Fibroblast of skin of right quadriceps (primary cell): Measurements from ENCODE around the gene PTPN3.

Experiments
- DNase-seq: peaks from one replicate; pipeline ENCODE4 v3.0.0-alpha.2; 2013

The PTPN3 gene

GRCh38 chr9:109504689-109505088 is 6.6 kb upstream of the PTPN3 start:
- no peak for DNase-seq

DNA sequence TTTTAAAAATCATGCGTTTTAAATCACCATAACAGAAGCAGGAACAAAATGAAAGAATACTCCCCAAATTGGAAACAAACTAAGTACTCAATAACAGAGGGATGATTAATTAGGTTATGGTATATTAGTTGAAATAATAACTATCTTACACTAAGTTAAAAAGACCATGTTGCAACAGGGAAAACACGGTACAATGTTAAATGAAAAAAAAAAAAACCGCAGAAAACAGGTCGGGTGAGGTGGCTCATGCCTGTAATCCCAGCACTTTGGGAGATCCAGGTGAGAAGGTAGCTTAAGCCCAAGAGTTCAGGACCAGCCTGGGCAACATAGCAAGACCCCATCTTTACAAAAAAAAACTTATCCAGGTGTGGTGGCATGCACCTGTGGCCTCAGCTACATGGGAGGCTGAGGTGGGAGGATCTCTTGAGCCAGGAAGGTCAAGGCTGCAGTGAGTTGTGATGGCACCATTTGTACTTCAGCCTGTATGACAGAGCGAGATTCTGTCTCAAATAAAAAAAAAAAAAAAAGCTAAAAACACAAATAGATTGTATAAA is 2.4 kb upstream of the PTPN3 start:
- DNase-seq: no peak

DNA sequence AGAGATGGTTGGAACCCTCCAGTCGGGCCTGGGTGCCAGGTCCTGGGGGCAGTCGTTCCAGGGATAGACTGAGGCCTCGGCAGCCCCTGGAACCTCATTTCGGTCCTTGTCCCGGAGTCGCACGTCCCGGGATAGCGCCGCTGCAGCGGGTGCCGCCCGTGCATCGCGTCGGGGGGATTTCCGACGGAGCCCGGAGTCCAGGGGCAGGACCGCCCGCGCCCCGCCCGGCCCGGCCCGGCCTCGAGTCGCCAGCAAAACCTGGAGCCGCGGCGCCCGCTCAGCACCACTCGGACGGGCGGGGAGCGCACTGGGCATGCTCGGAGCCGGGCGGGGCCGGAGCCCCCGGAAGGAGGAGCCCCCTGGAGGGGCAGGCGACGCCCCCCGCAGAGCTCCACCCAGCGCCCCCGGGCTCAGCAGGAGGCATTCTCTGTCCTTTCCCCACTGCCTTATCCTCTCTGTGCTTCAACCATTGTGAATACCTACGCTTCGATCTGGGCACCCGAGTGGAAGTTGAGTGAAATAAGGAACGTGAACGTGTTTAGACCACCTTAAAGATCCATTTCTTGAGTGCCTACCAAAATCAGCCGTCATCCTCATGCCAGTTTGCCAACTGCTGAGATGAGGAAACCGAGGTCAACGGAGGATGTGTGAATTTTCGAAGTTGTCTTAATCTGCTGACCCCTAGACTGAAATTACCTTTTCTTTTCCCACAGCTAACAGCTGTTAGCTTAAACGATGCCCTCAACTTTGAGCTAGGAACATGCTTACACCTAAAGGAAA is 1.7 kb upstream of the PTPN3 start:
- no peak for DNase-seq

- no peak for DNase-seq
These were observed 1.1 kb upstream of the PTPN3 start for GRCh38 chr9:109499093-109499630.

GRCh38 chr9:109497226-109498153 is 617 bp downstream of the PTPN3 start:
- DNase-seq: no peak

DNA sequence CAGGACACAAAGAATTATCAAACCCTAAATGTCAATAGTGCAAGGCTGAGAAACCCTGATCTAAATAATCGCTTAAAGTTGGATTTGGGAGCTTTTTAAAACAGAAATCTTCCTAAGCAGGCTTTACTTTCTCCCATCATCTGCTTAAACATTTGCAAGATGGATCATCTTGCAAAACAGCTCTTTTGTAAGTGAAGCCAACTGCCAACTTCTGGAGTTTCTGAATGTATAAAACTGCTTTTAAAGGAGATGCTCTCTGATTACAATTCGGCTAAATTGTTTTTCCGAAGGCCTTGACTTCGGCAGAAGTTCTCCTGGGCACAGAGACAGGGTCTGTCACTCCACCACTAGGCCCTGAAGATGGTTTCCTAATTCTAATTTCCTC is 1.3 kb downstream of the PTPN3 start:
- DNase-seq: no peak

DNA sequence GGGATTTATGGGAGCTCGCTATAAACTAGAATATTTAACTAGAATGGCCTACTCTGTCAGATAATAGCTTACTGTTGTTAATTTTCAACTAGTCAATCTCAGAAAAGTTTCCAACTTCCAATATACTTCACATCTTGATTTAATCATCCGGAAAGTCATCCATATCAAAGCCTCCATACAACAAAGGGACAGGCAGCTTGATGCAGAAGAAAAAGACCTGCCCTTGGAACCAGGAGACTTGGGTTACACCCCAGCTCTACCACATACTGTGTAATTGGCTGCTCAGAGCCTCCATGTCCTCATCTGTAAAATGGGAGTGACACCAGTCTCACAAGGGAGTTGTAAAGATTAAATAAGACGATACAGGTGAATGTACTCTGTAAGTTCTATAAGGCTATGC is 1.9 kb downstream of the PTPN3 start:
- DNase-seq: no peak

DNA sequence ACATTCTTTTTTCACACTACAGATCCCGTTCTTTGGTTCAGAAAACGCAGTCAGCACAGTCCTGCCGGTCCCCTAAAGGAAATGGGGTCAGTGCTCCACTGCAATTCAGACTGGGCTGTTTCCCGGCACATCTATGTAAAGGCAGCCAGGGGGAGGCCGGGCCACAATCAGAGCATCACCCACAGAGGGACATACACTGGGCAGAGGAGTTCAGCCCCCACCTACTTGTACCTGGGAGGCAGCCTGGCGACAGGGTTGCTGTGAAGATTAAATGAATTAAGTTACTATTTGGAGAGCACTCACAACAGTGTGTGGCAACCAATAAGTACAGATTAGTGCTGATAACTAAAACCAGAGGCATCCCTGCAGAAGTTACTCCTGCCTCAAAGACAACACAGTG is 4.5 kb downstream of the PTPN3 start:
- DNase-seq: no peak

GRCh38 chr9:109491590-109491989 is 6.5 kb downstream of the PTPN3 start:
- no peak for DNase-seq

DNA sequence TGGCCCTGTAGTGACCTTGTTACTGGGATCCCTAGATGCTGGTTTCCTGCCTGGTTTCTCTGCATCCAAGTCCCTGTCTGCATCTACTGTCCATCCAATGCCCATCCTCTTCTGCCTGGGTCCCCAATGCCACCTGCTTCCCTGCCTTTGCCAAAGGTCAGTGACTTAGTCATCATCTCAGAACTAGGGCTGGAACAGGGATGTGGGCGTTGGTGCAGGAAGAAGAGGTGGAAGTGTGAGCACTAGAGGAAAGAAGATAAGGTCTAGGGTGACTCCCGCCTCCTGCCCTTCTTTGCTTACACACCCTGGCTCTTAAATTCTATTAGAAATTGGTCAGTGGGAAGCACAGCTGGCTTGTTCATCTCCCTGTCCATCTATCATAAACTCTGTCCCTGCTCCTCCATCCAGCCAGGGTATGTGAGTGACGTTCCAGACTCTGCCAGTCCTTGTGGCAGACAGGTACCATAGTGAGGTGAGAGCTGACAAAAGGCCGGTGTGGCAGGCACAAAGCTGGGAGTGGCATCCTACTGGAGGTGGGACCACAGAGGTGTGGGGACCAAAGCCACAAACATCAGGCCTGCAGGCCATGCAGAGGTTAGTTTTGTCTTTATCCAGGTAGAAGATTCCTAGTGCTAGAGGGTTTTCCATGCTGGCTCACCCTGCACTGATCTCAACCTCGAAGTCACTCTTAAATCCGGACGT is 9.2 kb downstream of the PTPN3 start:
- no peak for DNase-seq

DNA sequence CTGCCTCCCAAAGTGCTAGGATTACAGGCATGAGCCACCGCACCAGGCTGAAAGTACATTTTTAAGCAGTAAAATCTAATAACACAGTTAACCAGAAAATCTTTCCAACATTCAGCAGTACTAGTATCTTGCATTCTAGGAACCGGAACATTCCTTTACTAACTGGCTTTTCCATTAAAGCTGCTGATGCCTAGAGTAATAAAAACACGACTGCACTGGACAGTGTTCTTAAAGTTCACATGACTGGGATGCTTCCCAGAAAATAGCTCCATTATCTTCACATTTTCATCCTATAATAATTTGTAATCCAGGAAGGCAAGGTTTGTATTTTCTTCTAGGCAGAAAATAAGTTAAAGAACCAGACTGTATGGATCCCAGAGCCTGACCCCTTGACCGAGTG is 9.8 kb downstream of the PTPN3 start:
- no peak for DNase-seq

GRCh38 chr9:109487247-109487646 is 10.9 kb downstream of the PTPN3 start:
- no peak for DNase-seq

DNA sequence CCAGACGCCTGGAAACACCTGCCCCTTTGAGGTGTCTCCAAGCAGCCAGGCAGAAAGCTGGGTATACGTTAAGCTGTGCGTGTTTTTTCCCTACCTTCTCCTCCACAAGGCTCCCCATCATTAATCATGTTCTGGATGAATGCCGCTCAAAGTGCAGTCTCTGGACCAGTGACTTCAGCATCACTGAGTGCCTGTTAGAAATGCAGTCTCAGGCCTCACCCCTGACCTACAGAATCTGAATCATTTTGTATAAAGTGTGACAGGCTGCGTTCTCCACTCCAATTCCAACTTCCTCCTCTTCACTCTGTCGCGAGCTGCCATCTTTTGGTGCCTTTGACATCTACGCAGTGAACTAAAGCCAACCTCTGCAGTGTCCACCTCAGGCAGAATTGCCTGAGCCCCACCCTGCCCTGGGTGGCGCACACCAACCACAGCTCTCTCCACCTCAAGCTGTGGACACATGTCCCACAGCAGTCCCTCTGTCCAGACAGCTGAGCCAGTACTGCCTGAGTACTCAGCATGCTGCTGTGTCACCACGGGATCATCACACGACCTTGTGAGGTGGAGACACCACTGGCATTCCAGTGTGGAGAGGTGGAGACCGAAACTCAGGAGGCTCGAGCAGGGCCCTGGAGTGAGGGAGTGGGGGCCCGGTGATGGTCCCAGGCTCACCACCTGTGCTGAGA is 14.2 kb downstream of the PTPN3 start:
- no peak for DNase-seq

DNA sequence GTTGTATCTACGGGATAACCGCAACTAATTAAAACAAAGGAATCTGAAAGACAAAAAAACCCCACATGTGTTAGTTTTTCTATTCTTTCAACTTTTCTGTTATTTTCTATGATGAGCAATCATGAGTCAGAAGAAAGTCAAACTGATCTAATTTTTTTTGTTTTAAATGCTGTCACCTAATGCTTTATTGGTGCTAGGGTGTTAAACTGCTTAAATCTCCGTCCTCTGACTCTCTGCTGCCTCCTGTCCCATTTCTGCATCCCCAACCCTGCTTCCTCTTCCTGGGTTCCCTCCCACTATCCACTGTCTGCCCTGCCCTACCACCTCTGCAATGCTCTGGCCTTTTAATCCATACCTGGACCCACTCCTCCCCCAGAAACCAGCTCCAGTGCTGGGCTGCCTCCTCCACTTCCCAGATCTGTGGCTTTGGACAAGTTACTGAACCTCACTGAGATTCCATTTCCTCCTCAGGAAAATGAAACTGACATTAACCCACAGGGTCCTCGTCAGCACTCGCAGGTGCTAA is 15.7 kb downstream of the PTPN3 start:
- no peak for DNase-seq

DNA sequence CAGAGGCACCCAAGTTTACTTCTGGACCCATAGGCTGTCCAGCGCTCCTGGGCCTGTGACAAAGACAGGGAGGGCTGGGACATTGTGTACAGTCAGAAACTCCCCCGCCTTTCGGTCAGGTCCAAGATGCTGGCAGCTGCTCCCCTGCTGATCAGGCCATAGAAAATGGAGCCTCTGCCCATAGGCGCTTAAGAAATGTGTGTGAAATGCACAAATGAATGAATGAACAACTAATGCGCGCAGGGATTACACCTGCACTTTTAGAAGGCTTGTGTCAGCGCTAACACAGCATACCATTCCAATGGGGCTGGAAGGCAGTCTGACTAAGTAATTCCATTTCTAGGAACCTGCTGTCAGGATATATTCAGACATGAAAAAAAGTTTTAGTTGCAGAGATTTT is 16.3 kb downstream of the PTPN3 start:
- DNase-seq: no peak

DNA sequence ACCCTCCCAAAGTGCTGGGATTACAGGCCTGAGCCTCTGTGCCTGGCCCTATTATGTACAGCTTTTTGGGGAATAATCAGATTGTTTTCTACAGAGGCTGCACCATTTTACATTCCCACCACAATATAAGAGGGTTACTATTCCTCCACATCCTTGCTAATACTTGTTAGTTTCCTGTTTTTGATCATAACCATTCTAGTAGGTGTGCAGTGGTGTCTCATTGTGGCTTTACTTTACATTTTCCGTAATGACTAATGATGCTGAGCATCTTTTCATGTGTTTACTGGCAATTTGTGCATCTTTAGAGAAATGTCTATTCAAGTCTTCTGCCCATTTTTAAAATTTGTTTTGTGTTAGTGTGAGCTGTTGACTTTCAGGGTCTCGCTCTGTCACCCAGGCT is 18.3 kb downstream of the PTPN3 start:
- no peak for DNase-seq

DNA sequence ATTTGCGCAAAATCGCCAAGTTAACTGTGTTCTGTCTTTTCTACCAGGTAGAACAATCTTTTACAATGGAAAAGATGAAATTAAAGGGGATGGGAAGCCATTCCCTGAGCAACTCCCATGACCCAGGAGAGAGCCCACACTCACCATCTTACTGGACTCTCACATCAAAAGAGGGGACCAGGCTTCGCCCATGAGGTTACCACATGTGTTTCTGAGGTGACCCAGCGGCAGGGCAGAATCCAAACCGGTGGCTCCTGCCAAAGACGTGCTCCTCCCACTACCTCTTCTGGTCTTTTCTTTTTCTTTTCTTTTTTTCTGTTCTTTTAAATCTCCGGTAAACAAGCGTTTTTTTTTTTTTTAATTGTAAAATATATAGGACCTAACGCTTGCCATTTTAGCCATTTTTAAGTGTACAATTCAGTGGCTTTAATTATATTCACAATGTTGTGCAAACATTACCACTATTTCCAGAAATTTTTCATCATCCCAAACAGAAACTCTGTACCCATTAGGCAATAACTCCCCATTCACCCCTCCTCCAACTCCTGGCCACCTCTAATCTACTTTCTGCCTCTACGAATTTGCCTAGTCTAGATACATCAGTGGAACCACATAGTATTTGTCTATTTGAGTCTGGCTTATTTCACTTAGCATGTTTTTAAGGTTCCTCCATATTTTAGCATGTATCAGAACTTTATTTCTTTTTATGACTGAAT is 19.3 kb downstream of the PTPN3 start:
- DNase-seq: no peak

DNA sequence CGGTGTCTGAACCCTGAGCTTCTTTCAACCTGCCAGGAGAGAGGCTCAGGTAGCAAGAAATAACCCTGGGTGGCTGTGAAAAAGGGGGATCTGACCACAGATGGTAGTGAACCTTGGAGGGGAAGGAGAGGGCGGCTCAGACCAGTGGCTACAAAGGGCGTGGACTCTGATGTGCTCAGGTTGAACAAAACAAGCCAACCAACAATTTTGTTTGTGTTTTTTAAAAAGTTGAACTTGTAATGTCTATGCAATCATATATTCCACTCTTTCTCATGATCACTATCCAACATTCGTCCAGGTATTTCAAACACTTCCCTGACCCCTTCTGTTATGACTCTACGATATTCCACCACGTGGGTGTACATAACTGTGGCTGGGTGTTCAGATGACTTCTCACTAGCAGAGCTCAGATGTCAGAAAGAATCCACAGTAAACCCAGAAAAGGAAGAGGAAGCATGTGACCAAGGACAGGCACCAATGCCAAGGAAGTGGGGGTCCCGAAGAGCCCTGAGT is 20.0 kb downstream of the PTPN3 start:
- no peak for DNase-seq

DNA sequence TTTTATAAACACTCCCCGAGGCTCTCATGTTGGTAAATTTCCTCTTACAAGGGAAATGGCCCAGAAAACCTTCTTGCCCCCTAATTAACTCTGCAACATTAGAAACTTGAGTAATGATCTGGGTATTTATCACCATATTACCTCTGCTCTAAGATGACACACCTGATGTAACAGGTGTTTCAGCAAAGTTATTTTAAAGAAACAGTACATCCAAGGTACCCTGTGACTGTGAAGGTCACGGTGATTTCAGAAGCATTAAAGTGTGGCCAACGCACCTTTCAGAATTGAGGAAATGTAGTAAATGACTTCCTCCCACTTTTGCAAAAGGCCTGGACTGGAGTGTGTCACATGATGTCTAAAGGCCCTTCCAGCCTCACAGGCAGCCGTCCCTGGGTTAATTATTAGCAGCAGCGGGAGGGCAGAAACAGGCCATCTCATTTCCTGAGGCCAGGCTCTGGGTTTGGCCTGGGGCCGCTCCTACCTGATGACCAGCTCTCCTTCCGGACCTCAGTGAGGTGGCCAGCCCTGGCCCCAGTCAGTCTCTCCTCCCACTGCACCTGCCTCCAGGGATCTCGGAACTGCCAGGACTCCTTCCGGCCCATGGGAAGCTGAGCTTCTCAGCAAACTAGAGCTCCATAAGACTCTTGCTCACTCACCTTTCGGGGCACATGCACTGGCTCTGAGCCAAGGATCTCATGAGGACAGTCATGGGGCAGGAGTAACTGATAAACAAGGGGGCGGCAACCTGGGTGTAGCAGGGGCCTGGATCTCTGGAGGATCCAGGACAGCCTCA is 20.7 kb downstream of the PTPN3 start:
- no peak for DNase-seq

DNA sequence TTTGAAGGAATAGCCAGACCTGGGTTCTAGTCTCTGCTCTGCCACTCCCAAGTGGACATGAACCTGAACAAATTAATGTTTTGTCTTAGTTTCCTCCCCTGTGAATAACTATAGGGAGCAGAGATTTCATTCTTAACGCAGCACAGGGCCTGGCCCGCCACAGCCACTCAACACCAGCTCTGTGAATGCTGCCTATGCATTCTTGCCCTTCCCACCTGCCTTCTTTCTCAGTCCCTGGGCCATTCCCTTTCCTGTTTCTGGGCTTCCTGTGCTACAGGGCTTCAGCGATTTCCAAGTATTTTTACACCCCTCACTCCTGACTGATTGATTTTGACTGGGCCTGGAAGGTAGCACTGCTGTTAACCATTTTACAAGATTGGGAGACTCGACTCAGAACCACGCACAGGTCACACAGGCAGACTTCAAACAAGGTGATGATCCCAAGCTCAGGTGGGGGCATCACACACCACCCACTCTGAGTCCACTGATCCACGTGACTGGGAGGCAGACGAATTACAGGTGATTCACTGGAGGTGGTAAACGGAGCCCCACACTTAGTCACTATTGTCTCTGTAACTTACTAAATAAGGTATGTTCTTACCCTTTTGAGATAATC is 21.4 kb downstream of the PTPN3 start:
- DNase-seq: no peak
